EL (cell line): ENCODE results near the gene DDX5.
A peak's percentile ranks its signal among the peaks of the same experiment; 100 is the strongest.

Source experiments
- DNase-seq: peaks from one replicate; pipeline ENCODE4 v3.0.0-alpha.2; 2016

DDX5 gene

GRCh38 chr17:64506201-64506575, at the start of gene DDX5:
DDX5 (minus strand) TSS chr17:64506289; CDS start chr17:64506119, 170 bp downstream.
- peak; percentile 97 for DNase-seq

- DNase-seq = no peak
These were observed 49.2 kb upstream of the DDX5 start for GRCh38 chr17:64555281-64555680.

GRCh38 chr17:64554028-64554637, 48.0 kb upstream of the DDX5 start:
- no peak for DNase-seq

- no peak for DNase-seq
These were observed 45.4 kb upstream of the DDX5 start for GRCh38 chr17:64551461-64551860.

GRCh38 chr17:64547319-64547718, 41.2 kb upstream of the DDX5 start:
- no peak for DNase-seq

GRCh38 chr17:64546716-64547115, 40.6 kb upstream of the DDX5 start:
- no peak for DNase-seq

GRCh38 chr17:64544742-64545141, 38.7 kb upstream of the DDX5 start:
- DNase-seq = no peak

- no peak for DNase-seq
These were observed 34.2 kb upstream of the DDX5 start for GRCh38 chr17:64540118-64540776.

- DNase-seq = no peak
These were observed 32.5 kb upstream of the DDX5 start for GRCh38 chr17:64538508-64539130.

- DNase-seq = no peak
These were observed 31.4 kb upstream of the DDX5 start for GRCh38 chr17:64537488-64537887.

GRCh38 chr17:64536913-64537312, 30.8 kb upstream of the DDX5 start:
- DNase-seq = no peak

- no peak for DNase-seq
These were observed 29.3 kb upstream of the DDX5 start for GRCh38 chr17:64535357-64535756.

GRCh38 chr17:64534187-64534586, 28.1 kb upstream of the DDX5 start:
- peak; percentile 30 for DNase-seq

GRCh38 chr17:64533784-64534183, 27.7 kb upstream of the DDX5 start:
- no peak for DNase-seq

- DNase-seq = no peak
These were observed 26.3 kb upstream of the DDX5 start for GRCh38 chr17:64532409-64532808.

GRCh38 chr17:64531955-64532371, 25.9 kb upstream of the DDX5 start:
- no peak for DNase-seq

GRCh38 chr17:64529221-64529620, 23.1 kb upstream of the DDX5 start:
- no peak for DNase-seq

- DNase-seq = no peak
These were observed 21.8 kb upstream of the DDX5 start for GRCh38 chr17:64527914-64528313.

- DNase-seq = no peak
These were observed 14.3 kb upstream of the DDX5 start for GRCh38 chr17:64520359-64520758.

GRCh38 chr17:64519601-64520000, 13.5 kb upstream of the DDX5 start:
- DNase-seq = no peak

GRCh38 chr17:64515829-64516228, 9.7 kb upstream of the DDX5 start:
- DNase-seq = no peak

GRCh38 chr17:64515419-64515818, 9.3 kb upstream of the DDX5 start:
- no peak for DNase-seq

GRCh38 chr17:64509179-64509578, 3.1 kb upstream of the DDX5 start:
- no peak for DNase-seq

GRCh38 chr17:64508683-64509082, 2.6 kb upstream of the DDX5 start:
- no peak for DNase-seq

- DNase-seq = peak; percentile 69
These were observed 1.3 kb upstream of the DDX5 start for GRCh38 chr17:64507413-64507782.
